Thyroid gland (tissue), 4 donors: ENCODE measurements around the gene PLEKHJ1.

Experiments used
- CTCF ChIP-seq, 6 experiments: fragments of 200-600 bp in 3 of 6; fragments of 450-650 bp in 3 of 6; sonication (generic) in 3 of 6; IDR thresholded peaks; one replicate each; pipeline ENCODE4 v1.5.1; 2016 to 2019; ENCODE audit warnings: antibody characterized with exemption in 6 of 6, mild to moderate bottlenecking in 2 of 6, inconsistent platforms in 1 of 6, moderate library complexity in 1 of 6
- POLR2A ChIP-seq, 2 donors: fragments of 450-650 bp; IDR thresholded peaks; one replicate each; pipeline ENCODE4 v1.6.1; 2017; ENCODE audit warnings: antibody characterized with exemption in 2 of 2, mild to moderate bottlenecking in 2 of 2, moderate library complexity in 1 of 2

DNA sequence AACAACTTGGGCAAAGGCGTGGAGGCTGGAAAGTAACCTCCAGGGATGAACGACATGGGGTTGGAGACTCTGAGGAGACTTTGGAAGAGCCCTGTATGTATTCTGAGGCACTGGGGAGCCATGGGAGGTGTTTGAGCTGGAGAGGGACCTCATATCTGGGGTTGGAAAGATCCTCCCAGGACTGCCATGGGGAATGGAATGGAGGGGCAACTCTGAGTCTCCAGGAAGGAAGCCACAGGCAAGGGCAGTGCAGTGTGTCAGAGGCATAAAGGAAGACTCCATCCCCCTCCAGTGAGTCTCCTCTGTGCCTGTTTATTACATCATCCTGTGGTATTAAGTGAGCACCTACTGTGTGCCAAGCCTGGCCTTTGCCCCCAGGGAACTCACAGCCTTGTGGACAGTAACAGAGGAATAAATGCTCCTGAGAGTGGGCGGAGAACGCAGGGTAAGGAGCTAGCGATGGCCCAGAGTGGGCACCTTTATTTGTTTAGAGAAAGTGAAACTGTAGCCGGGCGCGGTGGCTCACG, 38.1 kb upstream of the PLEKHJ1 start:
- TF ChIP-seq CTCF (IDR thresholded peaks at IDR 0.05) (no peak), POLR2A (IDR thresholded peaks at IDR 0.05) (no peak)
